Epithelial cell of esophagus (primary cell): ENCODE data around the gene IQSEC3.
"Not testable (repeated sequence)": the region's sequence is repeated elsewhere in the genome, so short reads cannot be mapped to it uniquely, and the experiment has no call there.

Source experiments
- DNase-seq: peaks from one replicate; pipeline ENCODE4 v3.0.0; 2010; ENCODE audit warnings: low read depth
- H3K4me3 ChIP-seq: 2 replicates; pipeline ENCODE4 v1.5.1; 2011; ENCODE audit warnings: mild to moderate bottlenecking, low read length, control low read depth
- CTCF ChIP-seq: IDR thresholded peaks from 2 replicates; pipeline ENCODE4 v1.5.1; 2011; ENCODE audit warnings: low read depth, mild to moderate bottlenecking, low read length, control low read depth, inconsistent platforms; ENCODE audit not compliant: insufficient read depth; ENCODE audit errors: missing control alignments

Gene IQSEC3

GRCh38 chr12:56683-57346 lies 9.8 kb upstream of the IQSEC3 start:
- no peak for TF ChIP-seq CTCF
- H3K4me3 ChIP-seq: no peak overlapping the region
- no peak for DNase-seq

GRCh38 chr12:57539-57938 lies 9.0 kb upstream of the IQSEC3 start:
- no peak overlapping the region for H3K4me3 ChIP-seq
- TF ChIP-seq CTCF: no peak
- no peak for DNase-seq

- no peak for DNase-seq
- no peak for TF ChIP-seq CTCF
- H3K4me3 ChIP-seq: no peak overlapping the region
Observed at GRCh38 chr12:58832-59231, 7.7 kb upstream of the IQSEC3 start.

GRCh38 chr12:61845-62244 lies 4.7 kb upstream of the IQSEC3 start:
- not testable (repeated sequence) for DNase-seq, H3K4me3 ChIP-seq

GRCh38 chr12:65491-66063 lies 990 bp upstream of the IQSEC3 start:
- not testable (repeated sequence) for H3K4me3 ChIP-seq
- peak; percentile 48 for DNase-seq

GRCh38 chr12:66782-67504 lies 376 bp downstream of the IQSEC3 start:
- H3K4me3 ChIP-seq: not testable (repeated sequence)
- DNase-seq: peak; percentile 40

GRCh38 chr12:69677-70076 lies 3.1 kb downstream of the IQSEC3 start:
- not testable (repeated sequence) for H3K4me3 ChIP-seq, DNase-seq

- not testable (repeated sequence) for H3K4me3 ChIP-seq, DNase-seq
Observed at GRCh38 chr12:70541-70940, 4.0 kb downstream of the IQSEC3 start.

GRCh38 chr12:72018-72417 lies 5.5 kb downstream of the IQSEC3 start:
- H3K4me3 ChIP-seq, DNase-seq: not testable (repeated sequence)

GRCh38 chr12:74420-75190 lies 8.0 kb downstream of the IQSEC3 start:
- DNase-seq, H3K4me3 ChIP-seq: not testable (repeated sequence)

- not testable (repeated sequence) for H3K4me3 ChIP-seq
Observed at GRCh38 chr12:75541-75940, 9.0 kb downstream of the IQSEC3 start.

GRCh38 chr12:76102-76501 lies 9.5 kb downstream of the IQSEC3 start:
- not testable (repeated sequence) for H3K4me3 ChIP-seq

More at GRCh38 chr12:75541-75940, 9.0 kb downstream of the IQSEC3 start:
- DNase-seq: not testable (repeated sequence)

GRCh38 chr12:76551-76950 lies 10.0 kb downstream of the IQSEC3 start:
- H3K4me3 ChIP-seq, DNase-seq: not testable (repeated sequence)

More at GRCh38 chr12:76102-76501, 9.5 kb downstream of the IQSEC3 start:
- DNase-seq: not testable (repeated sequence)

GRCh38 chr12:77101-77719 lies 10.6 kb downstream of the IQSEC3 start:
- H3K4me3 ChIP-seq: not testable (repeated sequence)

More at GRCh38 chr12:77101-77719, 10.6 kb downstream of the IQSEC3 start:
- not testable (repeated sequence) for DNase-seq
